Epidermal melanocyte (primary cell): ENCODE measurements around the gene GMPR.

ENCODE experiments used
- DNase-seq: peaks from one replicate; pipeline ENCODE4 v3.0.0; 2011; ENCODE audit warnings: low spot score; ENCODE audit not compliant: insufficient read length

Gene GMPR

DNA sequence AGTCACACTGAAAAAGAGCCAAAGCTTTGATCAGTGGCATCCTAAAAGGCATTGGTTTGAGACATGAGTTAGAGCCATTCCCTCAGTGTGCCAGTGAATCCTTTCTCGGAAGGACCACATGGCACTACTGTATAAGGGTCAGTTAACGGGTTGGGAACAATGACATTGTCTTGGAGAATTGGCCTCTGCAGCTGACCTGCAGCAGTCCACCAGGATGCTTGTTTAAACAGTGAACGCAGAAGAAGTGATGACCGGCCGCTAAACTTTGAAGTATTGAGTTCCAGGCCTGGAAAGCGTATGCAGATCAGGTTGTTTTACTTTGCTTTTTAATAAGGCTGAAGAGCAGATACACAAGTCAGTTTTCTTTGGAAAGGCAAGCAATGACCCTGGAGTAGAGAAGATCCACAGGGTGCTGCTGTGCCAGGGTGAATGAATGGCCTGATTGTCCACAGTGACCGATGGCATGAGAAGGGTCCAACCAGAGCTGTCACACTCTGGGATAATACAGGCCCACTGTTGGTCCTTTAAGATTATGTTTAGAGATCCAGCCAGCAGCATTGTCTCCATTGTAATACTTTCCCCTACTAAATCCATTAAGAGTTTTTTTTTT, 57.8 kb downstream of the GMPR start:
- no peak for DNase-seq

DNA sequence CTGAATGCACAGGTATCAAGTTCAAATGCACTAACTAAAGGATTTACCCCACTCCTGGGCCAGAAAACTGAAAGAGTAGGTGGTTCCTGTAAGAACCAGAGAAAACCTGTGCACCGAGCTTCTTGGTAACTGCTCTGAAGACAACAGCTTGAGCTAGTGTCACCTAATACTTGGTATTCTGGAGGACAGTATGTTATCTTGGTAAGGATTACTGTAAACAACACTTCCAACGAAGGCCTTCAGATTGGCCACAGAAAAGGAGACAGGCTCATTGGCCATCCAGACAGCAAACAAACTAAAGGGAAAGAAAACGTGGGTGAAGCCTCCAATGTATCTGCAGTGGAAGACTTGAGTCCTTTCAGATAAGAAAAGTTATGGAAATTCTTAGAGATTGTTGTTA, 61.5 kb downstream of the GMPR start:
- no peak for DNase-seq

DNA sequence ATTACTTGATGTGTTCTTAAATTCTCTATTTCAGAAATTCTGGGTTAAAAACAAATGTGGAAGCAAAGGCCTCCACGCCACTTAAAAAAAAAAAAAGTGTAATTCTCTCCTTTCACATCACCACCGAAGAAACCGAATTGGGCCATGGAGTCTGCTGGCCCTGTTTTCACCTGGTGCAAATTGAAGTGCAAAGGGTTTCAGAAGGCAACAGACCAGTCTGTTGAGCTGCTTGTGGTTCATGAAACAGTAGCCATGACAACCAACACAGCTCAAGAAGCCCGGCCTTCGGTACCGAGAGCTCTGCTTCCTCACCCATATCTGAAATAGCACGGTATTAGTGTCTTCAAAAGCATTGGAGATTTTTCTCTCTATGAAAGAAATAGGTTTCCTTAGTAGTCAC, 63.1 kb downstream of the GMPR start:
- no peak for DNase-seq

DNA sequence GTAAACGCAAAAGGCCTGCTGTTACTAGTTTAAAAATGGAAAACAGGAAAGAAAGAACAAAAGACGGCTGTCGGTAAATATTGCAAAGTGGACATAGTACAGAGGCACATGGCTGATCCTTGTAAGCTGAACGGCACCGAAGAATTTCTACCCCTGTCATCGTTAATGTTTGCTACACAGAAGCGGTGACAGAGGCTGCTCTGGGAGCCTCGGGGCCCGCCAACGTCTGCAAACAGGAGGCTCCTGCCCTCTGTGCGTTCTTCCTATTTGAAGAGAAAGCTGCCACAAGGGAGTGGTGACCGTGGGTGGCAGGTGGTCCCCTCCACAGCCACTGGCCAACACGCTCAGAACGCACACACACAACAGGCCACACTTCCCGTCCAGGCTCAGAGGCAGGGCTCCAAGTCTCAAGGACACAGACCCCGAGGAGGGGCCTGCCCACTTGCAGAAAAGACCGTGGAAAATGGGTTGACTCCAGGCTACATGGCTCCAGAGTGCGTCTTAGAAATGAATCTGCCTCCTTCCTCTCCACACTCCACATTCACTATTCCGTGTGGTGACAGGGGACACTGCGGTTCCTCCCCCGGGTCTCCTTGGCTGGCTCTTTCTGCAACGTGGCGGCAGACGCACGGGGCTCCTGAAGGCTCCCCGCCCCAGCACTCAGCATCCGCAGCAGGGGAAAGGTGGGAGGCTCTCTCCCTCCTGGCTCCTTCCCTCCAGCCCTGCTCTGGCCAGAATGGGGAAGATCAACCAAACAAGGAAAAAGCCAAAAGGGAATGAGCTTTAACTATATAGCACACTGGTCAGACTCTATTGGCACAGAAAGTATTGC, 64.5 kb downstream of the GMPR start:
- DNase-seq, result no peak

DNA sequence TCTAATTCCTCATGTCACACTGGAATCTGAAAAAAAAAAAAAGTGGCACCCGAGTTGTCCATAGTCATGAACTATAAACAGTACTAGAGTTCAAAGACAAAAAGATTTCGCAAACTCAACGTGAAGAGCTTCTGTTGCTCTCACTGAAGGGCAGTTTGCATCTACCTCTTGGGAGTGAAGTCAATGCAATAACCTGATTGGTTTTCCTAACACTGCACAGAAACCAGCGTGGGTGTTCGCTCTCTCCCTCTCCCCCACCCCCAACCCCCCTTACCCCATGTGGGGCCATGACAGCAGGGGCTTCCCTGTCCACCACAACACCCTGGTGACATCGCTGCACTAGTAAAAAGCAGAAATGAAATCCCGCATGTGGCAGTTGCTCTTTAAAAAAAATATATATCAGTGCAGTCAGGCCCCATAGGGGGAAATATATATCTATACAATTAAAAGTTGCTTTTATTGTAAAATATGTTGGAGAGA, 66.9 kb downstream of the GMPR start:
- no peak for DNase-seq

DNA sequence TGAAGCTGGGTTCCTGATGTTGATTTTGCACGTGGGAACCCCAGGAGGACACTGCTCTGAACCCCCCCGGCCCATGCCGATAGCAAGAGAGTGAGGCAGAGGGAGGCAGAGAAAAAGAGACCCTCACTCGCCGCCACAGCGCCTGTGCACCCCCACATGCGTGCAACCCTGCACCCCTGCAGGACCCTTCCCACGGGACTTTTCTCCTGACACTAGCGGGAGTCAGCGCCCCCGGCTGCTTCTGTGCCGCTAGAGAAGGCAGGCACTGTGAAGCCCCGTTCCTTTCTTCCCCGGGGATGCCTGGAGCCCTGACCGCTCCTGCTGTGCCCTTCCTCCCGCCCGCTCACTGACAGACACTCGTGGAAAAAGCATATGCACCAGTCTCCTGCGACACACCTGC, 67.4 kb downstream of the GMPR start:
- no peak for DNase-seq

DNA sequence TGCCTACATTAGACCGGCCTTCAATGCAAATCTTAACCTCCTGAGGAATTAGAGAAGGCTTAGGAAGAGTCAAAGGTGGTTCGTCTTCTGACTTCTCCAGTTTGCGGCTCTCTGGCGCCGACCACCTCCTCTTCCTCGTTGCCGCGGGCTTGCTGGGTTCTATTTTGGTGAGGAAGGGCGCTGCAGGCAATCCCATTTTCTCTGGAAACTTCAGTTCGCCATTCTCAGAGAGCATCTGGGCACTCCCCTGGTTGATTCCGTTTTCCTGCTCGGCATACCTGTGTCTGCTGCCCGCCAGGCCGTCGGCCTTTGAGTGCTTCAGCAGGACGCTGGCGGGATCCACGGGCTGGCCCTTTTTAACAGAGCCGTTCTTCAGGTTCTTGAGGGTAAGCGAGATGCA, 67.9 kb downstream of the GMPR start:
- DNase-seq, result no peak

DNA sequence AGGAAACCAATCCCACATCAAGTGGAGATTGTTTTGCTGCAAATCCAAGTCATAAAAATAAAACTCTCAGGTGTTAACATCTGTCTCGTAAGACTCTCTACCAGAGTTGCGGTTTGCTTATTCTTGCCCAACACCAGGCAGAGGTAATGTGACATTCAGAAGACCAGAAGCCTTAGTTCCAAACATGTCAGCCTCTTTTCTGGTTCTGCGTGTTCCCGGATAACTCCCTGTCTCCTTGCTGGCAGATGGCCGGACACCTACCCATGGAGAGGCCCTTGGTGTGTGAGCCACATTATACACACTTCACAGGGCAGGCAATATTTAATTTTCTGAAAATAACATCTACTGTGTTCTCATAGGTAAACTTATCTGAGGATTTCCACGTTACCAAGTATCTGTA, 73.4 kb downstream of the GMPR start:
- DNase-seq, result no peak

DNA sequence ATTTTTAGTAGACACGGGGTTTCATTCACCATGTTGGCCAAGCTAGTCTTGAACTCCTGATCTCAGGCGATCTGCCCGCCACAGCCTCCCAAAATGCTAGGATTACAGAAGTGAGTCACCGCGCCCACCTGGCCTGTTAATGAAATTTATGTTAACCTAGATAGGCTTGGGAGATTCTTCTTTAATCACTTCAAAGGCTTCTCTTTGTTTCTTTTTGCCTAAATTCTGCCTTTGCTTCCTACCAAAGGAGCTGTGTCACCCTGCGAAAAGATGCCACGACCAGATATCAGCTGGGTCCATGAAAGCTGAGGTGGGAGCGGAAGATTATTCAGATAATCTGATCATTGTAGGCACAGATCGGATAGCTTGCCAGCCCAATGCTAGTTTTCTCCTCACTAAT, 75.3 kb downstream of the GMPR start:
- DNase-seq, result no peak

DNA sequence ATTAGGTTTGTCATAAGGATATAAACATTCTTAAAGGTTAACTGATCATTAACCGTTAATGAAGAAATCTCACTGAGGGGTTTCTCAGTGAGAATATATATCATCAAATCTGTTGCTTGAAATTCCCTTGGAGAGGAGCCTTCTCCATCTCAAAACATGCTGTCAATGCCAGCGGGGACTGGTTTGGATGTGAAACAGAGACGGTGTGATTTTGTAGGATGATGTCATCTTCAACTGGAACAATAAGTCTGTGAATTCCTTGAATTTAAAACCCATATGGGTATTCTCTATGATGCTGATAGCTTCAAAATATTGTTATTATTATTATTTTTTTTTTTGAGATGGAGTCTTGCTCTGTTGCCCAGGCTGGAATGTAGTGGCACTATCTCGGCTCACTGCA, 75.9 kb downstream of the GMPR start:
- DNase-seq, result no peak

DNA sequence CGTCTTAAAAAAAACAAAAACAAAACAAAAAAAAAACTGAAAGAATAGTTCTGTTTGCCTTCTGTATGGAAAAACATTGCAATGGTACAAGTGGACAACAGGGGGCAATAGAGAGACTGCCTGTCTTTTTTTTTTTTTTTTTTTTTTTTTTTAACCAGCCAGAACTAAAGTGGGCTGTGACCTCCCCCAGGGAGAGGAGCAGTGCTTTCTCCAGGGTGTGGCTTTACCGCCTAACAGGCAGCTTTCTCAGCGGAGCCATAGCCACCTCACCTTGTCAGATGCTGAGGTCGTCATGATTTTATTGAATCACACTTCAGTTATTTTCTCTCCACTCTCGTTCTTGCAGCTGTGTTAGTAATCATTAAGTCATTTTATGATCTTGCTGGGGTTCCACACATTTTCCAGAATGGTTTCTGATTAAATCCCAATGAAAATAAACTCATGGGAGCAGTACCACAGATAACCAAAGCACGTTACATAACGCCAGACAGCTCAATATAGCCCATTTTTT, 78.4 kb downstream of the GMPR start:
- peak; percentile 35 for DNase-seq

DNA sequence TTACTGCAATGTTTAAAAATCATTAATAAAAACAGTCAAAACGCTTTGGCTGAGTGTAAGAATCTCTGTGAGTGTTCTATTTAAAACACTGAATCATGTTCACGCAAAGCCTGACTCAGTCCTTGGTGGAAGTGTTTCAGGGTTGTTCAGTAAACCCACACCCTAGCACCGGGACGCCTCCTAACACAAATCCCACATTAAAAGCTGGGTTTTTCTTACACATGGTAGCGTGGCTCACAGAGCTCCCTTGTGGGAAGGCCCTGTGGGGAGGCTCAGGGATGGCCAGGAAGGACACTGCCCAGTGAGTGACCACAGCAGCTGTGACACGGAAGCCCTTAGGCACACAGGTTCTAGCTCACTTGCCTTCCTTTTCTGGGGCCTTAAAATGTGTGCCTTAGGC, 80.2 kb downstream of the GMPR start:
- DNase-seq, result no peak

DNA sequence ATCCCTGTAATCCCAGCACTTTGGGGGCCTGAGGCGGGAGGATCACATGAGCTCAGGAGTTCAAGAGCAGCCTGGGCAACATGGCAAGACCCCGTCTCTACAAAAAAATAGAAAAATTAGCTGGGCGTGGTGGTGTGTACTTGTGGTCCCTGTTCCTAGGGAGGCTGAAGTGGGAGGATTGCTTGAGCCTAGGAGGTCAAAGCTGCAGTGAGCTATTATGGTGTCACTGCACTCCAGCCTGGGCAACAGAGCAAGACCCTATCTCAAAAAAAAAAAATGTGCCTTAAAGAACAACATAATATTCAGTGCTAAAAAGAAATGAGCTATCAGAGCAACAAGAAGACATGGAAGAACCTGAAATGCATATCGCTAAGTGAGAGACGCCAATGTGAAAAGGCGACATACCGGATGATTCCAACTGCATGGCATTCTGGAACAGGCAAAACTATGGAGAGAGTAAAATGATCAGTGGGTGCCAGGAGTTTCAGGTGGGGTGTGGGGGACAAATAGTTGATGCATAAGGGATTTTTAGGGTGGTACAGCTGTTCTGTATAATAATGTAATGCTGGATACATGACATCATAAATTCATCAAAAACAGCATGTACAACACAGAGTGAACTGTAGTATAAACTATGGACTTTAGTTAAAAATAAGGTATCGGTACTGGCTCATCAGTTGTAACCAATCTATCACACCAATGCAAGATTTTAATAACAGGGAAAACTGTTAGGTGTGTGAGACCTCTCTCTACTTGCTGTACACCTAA, 80.8 kb downstream of the GMPR start:
- DNase-seq, result no peak

DNA sequence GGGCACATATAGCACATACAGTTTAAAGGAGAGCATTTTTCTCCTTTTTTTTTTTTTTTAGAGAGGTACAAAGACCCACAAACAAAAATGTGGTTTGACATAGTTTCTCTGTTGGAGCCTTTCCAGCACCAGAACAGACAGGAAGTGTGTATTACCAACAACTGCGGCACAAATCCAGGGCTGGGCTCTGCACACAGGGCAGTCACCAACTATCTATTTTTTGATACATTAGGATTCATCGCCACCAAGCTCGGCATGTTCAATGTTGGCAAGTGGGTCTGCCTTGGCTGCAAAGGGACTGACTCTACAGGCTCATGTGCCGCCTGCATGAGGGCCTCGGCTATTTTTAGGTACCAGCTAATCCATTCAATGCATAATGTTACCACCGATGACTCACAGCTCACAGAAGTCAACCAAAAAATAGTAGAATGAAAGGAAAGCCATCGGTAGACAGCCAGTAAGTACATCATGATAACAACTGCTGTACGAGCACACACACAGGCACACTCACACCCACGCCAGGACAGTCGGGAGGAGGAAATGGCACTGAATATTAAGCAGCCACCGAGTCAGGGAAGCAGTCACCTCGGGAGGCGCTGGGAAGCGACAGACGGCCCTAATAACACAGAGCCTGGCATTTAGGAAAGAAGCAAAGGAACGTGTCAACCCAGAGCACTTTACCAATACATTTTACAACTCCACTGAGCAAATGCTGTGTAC, 81.6 kb downstream of the GMPR start:
- DNase-seq, result peak; percentile 48

DNA sequence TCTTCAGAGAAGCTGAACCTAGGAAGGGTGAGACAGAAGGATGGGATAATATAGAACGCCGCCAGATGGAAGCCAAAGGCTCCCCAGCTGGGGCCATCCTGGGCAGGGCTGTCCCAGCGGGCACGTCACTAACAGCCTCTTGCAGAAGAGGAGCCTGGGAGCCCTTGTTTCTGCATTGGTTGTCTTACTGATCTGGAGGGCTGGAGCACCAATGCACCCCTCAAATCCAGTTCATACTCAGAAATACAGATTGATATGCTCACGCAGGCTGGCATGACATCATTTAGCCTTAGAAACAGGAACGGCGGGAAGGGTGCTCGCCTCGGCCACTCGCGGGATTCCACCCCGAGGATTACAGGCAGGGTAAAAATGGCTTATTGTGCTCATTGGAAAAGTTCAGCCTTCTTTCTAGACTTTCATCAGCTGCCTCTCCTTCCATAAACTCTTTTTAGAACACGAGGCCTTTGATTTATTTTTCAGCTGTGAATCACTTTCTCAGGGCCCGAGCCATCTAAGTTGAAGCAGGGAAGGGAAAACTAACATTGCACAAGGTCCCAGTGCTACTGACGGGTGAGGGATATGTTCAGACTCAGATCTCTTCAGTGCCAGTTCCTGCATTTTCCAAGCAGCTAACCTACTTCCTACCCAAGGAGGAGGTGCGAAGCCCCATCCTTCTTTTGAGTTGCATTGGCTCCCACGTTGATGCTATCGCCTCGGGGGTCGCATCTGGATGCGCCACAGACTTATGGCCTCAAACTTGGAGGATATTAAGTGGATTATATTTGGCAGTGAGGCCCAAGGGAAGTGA, 82.3 kb downstream of the GMPR start:
- DNase-seq, result no peak

DNA sequence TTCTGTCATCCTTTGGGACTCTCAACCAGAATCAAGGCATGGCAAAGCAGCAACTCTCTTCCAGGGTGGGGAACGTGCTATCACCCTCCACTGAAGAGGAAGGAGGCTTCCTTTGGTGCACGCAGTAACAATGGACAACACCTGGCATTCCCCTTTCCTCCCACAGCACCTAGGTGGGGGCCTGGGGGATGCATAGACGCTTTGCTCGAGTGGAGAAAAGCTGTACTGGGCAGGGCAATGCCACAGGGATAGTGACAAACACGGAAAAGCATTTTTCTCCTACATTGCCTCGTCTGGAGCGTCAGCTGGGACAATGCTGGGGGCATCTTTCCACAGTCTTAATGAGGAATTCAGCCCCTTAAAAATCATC, 82.9 kb downstream of the GMPR start:
- no peak for DNase-seq

DNA sequence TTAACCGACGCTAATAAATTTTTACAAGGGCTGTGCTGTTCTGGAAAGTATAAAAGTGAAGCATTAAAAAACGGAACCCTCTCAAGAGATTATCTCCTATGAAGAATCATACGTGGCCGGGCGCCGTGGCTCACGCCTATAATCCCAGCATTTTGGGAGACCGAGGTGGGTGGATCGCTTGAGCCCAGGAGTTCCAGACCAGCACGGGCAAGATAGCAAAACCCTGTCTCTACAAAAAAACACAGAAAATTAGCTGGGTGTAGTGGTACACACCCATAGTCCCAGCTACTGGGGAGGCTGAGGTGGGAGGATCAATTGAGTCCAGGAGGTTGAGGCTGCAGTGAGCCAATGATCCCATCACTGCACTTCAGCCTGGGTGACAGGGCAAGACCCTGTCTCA, 83.4 kb downstream of the GMPR start:
- no peak for DNase-seq

DNA sequence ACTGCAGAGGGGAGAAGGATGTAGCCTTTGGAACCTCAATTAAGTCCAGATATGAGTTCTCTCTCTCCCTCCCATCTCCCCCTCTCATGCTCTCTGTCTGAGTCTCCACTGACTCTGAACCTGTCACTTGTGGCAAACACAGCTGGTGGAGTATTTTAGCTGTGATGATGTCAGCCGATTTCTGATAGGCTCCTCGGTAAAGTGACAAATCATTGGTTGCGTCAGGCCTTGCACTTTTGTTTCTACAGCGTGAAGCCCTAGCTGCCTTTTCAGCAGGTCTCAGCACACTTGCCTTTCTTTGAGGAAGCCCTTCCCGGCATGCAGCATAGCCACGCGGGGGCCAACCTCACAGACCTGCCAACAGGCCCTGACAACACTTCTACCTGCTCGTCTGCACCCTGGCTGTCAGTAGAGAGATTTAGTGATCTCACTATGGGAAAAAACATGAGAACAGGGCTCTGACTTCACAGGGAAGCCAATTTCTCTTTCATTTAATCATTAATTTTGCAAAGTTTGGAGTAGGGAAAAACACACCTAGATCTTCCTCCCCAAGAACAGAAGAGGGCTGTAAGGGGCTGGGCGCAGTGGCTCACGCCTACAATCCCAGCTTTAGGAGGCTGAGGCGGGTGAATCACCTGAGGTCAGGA, 84.4 kb downstream of the GMPR start:
- DNase-seq, result no peak

DNA sequence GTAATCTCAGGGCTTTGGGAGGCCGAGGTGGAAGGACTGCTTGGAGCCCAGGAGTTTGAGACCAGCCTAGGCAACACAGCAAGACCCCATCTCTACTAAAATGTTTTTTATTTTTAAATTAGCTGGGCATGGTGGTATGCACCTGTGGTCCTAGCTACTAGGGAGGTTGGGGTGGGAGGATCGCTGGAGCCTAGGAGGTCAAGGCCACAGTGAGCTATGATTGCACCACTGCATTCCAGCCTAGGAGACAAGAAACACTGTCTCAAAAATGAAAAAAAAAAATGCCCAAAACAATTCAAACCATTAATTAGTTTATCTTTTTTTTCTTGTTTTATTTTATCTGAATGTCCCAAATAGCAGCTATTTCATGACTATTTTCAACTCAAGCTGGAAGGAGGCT, 85.8 kb downstream of the GMPR start:
- DNase-seq, result no peak

DNA sequence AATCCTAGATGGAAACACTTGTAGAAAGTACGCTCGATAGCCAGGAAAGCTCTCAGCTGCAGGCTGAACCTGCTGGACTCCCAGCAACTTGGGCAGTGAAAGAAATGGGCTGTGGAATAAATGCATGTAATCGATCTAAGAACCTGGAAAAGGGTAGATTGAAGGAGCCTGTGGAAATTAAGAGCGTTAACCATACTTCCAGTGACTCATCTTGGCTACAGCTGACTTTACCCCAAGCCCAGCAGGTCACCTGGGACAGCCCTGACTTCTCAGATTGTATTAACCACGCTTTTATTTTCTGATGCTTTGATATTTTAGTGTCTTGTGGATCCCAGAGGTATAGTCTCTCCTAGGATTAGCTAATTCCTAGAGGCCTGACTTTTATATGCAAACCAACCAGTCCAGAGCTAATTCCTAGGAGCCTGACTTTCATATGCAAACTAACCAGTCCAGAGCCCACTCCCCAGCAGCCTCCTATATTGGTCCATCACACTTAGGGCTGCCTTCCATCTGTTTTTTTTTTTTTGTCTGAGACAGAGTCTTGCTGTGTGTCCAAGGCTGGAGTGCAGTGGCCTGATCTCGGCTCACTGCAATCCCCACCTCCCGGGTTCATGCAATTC, 86.3 kb downstream of the GMPR start:
- no peak for DNase-seq
